Skeletal muscle satellite cell (primary cell): Measurements from ENCODE around the gene CASZ1.

Experiments
- H3K27me3 ChIP-seq: 2 replicates; pipeline ENCODE4 v1.7.0; 2013; ENCODE audit warnings: low read length; ENCODE audit not compliant: control insufficient read depth, insufficient read depth
- H3K36me3 ChIP-seq: 2 replicates; pipeline ENCODE4 v1.7.0; 2013; ENCODE audit warnings: mild to moderate bottlenecking, control low read depth, low read length; ENCODE audit not compliant: insufficient read depth
- H3K4me1 ChIP-seq: 2 replicates; pipeline ENCODE4 v1.7.0; 2013; ENCODE audit warnings: low read length; ENCODE audit not compliant: control insufficient read depth, insufficient read depth
- H3K4me2 ChIP-seq: 2 replicates; pipeline ENCODE4 v1.7.0; 2013; ENCODE audit warnings: mild to moderate bottlenecking, low read length
- H3K4me3 ChIP-seq: 2 replicates; pipeline ENCODE4 v1.7.0; 2013; ENCODE audit warnings: low read length
- H3K9ac ChIP-seq: 2 replicates; pipeline ENCODE4 v1.7.0; 2013; ENCODE audit warnings: mild to moderate bottlenecking, low read depth, low read length, moderate library complexity
- H3K9me3 ChIP-seq: replicated peaks from 2 replicates; pipeline ENCODE4 v1.7.0; 2013; ENCODE audit warnings: mild to moderate bottlenecking, control low read depth, low read length

The CASZ1 gene

GRCh38 chr1:10806966-10807365 is 10.5 kb upstream of the CASZ1 start:
- Histone ChIP-seq H3K27me3 (peaks cover 84% of the 10 kb centered on the region), H3K4me2 (no peak overlapping the region), H3K9ac (no peak overlapping the region)

GRCh38 chr1:10803971-10804820 is 7.8 kb upstream of the CASZ1 start:
- H3K4me3 ChIP-seq = no peak overlapping the region
- no peak overlapping the region for H3K9ac ChIP-seq
- peaks cover 87% of the 10 kb centered on the region for H3K27me3 ChIP-seq

More at GRCh38 chr1:10806966-10807365, 10.5 kb upstream of the CASZ1 start:
- Histone ChIP-seq H3K4me1 (no peaks in the 10 kb centered on the region), H3K4me3 (no peak overlapping the region), H3K36me3 (no peaks in the 10 kb centered on the region), H3K9me3 (no peaks in the 10 kb centered on the region)

GRCh38 chr1:10802944-10803715 is 6.7 kb upstream of the CASZ1 start:
- no peaks in the 10 kb centered on the region for H3K36me3 ChIP-seq
- H3K27me3 ChIP-seq = peaks cover 87% of the 10 kb centered on the region
- no peak overlapping the region for H3K9ac ChIP-seq
- H3K4me3 ChIP-seq = no peak overlapping the region
- H3K4me2 ChIP-seq = no peak overlapping the region
- H3K9me3 ChIP-seq = no peaks in the 10 kb centered on the region
- no peaks in the 10 kb centered on the region for H3K4me1 ChIP-seq

More at GRCh38 chr1:10803971-10804820, 7.8 kb upstream of the CASZ1 start:
- Histone ChIP-seq H3K4me1 (no peaks in the 10 kb centered on the region), H3K36me3 (no peaks in the 10 kb centered on the region), H3K9me3 (no peaks in the 10 kb centered on the region), H3K4me2 (no peak overlapping the region)

- no peak overlapping the region for H3K4me2 ChIP-seq
- H3K27me3 ChIP-seq = peaks cover 77% of the 10 kb centered on the region
- no peak overlapping the region for H3K9ac ChIP-seq
- no peak overlapping the region for H3K4me3 ChIP-seq
- H3K36me3 ChIP-seq = no peaks in the 10 kb centered on the region
- no peaks in the 10 kb centered on the region for H3K9me3 ChIP-seq
- H3K4me1 ChIP-seq = no peaks in the 10 kb centered on the region
These were observed 4.3 kb upstream of the CASZ1 start for GRCh38 chr1:10800778-10801177.

GRCh38 chr1:10799726-10800125 is 3.3 kb upstream of the CASZ1 start:
- Histone ChIP-seq H3K4me2 (no peak overlapping the region), H3K9me3 (no peaks in the 10 kb centered on the region), H3K36me3 (no peaks in the 10 kb centered on the region), H3K4me1 (peaks cover 5% of the 10 kb centered on the region), H3K27me3 (peaks cover 76% of the 10 kb centered on the region), H3K4me3 (no peak overlapping the region), H3K9ac (no peak overlapping the region)

- Histone ChIP-seq H3K9ac (no peak overlapping the region), H3K4me3 (peak overlapping the region; percentile 57), H3K9me3 (no peaks in the 10 kb centered on the region), H3K36me3 (no peaks in the 10 kb centered on the region), H3K4me2 (peak overlapping the region; percentile 75), H3K4me1 (peaks cover 14% of the 10 kb centered on the region), H3K27me3 (peaks cover 74% of the 10 kb centered on the region)
These were observed 997 bp downstream of the CASZ1 start for GRCh38 chr1:10795276-10796021.

- H3K36me3 ChIP-seq = no peaks in the 10 kb centered on the region
- peaks cover 14% of the 10 kb centered on the region for H3K4me1 ChIP-seq
- H3K9me3 ChIP-seq = no peaks in the 10 kb centered on the region
- peak overlapping the region; percentile 75 for H3K4me2 ChIP-seq
- H3K9ac ChIP-seq = no peak overlapping the region
- peaks cover 74% of the 10 kb centered on the region for H3K27me3 ChIP-seq
- H3K4me3 ChIP-seq = peak overlapping the region; percentile 57
These were observed 1.6 kb downstream of the CASZ1 start for GRCh38 chr1:10794724-10795275.

- Histone ChIP-seq H3K4me3 (no peak overlapping the region), H3K27me3 (peaks cover 74% of the 10 kb centered on the region), H3K9ac (no peak overlapping the region), H3K9me3 (no peaks in the 10 kb centered on the region), H3K36me3 (no peaks in the 10 kb centered on the region), H3K4me2 (no peak overlapping the region), H3K4me1 (peaks cover 14% of the 10 kb centered on the region)
These were observed 3.3 kb downstream of the CASZ1 start for GRCh38 chr1:10793129-10793651.

GRCh38 chr1:10791105-10791951 is 5.1 kb downstream of the CASZ1 start:
- H3K4me2 ChIP-seq = no peak overlapping the region
- H3K27me3 ChIP-seq = peaks cover 83% of the 10 kb centered on the region
- H3K36me3 ChIP-seq = no peaks in the 10 kb centered on the region
- H3K9me3 ChIP-seq = no peaks in the 10 kb centered on the region
- H3K4me3 ChIP-seq = no peak overlapping the region
- H3K9ac ChIP-seq = no peak overlapping the region
- H3K4me1 ChIP-seq = peaks cover 14% of the 10 kb centered on the region
